ENCODE measurements around the gene COPS4. TPM values are rescaled to one million over a fixed set of nuclear protein-coding genes. Genes with fewer than 3 reads are reported as not detected.

The COPS4 gene
- total and polyA plus RNA-seq, 10 of the 15 experiments (the other 5 are each of a cell fraction or from before 2014, with no cell fraction given), result 34.2 to 159 (median 66.7) TPM

DNA sequence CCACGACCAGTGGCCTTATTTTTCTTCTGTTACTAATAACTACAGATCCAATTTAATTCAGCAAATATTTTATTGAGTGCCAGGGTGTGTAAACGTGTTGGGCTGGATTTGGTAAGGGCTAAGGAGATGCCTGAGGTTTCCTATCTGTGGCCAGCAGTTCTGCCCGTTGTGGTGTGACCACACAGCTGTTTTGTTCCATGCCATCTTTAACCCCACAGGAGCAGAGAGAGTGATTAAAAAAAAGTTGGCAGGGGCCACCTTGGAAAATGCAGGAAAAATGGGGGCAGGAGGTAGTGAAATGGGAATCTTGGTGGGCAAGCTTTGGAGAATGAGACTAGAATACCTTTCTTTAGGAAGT, 78.4 kb downstream of the COPS4 start:
- no peak for FAIRE-seq
- BruUV-seq (replicated peaks), result no TSS peak
- WGBS (ENCODE audit: insufficient coverage, insufficient replicate concordance, low lambda C conversion rate, missing lambda C conversion rate), result 1% methylated on average over 3 of the region's 3 CpGs
- peak; percentile 68 for TF ChIP-seq IKZF1 (conservative IDR thresholded peaks at IDR 0.05)
- no peak for TF ChIP-seq ZNF207 (IDR thresholded peaks at IDR 0.05; ENCODE audit: borderline replicate concordance)
- TF ChIP-seq SMARCA5 (IDR thresholded peaks at IDR 0.05), result no peak
- TF ChIP-seq TCF12 (IDR thresholded peaks at IDR 0.05; ENCODE audit: low read depth, low read length), result no peak
- no peak for TF ChIP-seq MEF2B (IDR thresholded peaks at IDR 0.05; ENCODE audit: partially characterized antibody, poor library complexity, severe bottlenecking)
- no peak for TF ChIP-seq CTCF (IDR thresholded peaks at IDR 0.05 in 2 of 3, conservative IDR thresholded peaks at IDR 0.05 in 1 of 3; ENCODE audit: control insufficient read depth in 2 of 3, extremely low read depth in 1 of 3, insufficient read depth in 1 of 3, low read depth in 3 of 3, low read length in 3 of 3)
- TF ChIP-seq HDGF (IDR thresholded peaks at IDR 0.05), result peak; percentile 17; the same call in 1 of the 2 replicates
- TF ChIP-seq, protein P1, sequence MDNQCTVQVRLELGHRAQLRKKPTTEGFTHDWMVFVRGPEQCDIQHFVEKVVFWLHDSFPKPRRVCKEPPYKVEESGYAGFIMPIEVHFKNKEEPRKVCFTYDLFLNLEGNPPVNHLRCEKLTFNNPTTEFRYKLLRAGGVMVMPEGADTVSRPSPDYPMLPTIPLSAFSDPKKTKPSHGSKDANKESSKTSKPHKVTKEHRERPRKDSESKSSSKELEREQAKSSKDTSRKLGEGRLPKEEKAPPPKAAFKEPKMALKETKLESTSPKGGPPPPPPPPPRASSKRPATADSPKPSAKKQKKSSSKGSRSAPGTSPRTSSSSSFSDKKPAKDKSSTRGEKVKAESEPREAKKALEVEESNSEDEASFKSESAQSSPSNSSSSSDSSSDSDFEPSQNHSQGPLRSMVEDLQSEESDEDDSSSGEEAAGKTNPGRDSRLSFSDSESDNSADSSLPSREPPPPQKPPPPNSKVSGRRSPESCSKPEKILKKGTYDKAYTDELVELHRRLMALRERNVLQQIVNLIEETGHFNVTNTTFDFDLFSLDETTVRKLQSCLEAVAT (IDR thresholded peaks at IDR 0.05), result peak; percentile 13; the same call in 1 of the 2 replicates
- TF ChIP-seq, protein P2, sequence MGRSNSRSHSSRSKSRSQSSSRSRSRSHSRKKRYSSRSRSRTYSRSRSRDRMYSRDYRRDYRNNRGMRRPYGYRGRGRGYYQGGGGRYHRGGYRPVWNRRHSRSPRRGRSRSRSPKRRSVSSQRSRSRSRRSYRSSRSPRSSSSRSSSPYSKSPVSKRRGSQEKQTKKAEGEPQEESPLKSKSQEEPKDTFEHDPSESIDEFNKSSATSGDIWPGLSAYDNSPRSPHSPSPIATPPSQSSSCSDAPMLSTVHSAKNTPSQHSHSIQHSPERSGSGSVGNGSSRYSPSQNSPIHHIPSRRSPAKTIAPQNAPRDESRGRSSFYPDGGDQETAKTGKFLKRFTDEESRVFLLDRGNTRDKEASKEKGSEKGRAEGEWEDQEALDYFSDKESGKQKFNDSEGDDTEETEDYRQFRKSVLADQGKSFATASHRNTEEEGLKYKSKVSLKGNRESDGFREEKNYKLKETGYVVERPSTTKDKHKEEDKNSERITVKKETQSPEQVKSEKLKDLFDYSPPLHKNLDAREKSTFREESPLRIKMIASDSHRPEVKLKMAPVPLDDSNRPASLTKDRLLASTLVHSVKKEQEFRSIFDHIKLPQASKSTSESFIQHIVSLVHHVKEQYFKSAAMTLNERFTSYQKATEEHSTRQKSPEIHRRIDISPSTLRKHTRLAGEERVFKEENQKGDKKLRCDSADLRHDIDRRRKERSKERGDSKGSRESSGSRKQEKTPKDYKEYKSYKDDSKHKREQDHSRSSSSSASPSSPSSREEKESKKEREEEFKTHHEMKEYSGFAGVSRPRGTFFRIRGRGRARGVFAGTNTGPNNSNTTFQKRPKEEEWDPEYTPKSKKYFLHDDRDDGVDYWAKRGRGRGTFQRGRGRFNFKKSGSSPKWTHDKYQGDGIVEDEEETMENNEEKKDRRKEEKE (IDR thresholded peaks at IDR 0.05), result no peak
- TF ChIP-seq PAX8 (IDR thresholded peaks at IDR 0.05), result no peak
- no peak for TF ChIP-seq YY1 (IDR thresholded peaks at IDR 0.05; ENCODE audit: low read depth, low read length)
- TF ChIP-seq PRDM15 (CRISPR knock-in tag; IDR thresholded peaks at IDR 0.05), result 0 out of 2 replicates have a peak, but pooled peaks have one; percentile 1

More for the DNA sequence above, 78.4 kb downstream of the COPS4 start:
- CTCF ChIA-PET, result interaction anchor here (0.6 to 6.4 kb wide), 19 partner anchors 10 to 169 kb away, joined by 3 to 43 read pairs (median 6); no protein-coding TSS in a partner anchor
- H3K9me3 ChIP-seq (replicated peaks; ENCODE audit: control insufficient read depth, insufficient read depth, low read length), result no peaks in the 10 kb centered on the region
- peak overlapping the region; percentile 97 for H3K4me2 ChIP-seq (ENCODE audit: control insufficient read depth, insufficient read depth)
- H3K36me3 ChIP-seq (ENCODE audit: control insufficient read depth in 2 of 2, insufficient read depth in 2 of 2, low read length in 1 of 2), result no peaks in the 10 kb centered on the region; a peak in 1 of 4 replicates
- in situ Hi-C loops (cut with MboI), result loop anchor here (5.0 kb wide), 1 partner anchor 104 kb away; no protein-coding TSS in a partner anchor
- H3K27me3 ChIP-seq (replicated peaks in 1 of 2; ENCODE audit: control insufficient read depth in 2 of 2, insufficient read depth in 2 of 2, low read length in 1 of 2), result no peaks in the 10 kb centered on the region
- peak overlapping the region; percentile 88 for H3K4me3 ChIP-seq
- SMC1A ChIA-PET (ENCODE audit: uncharacterized antibody, unreplicated experiment), result interaction anchor here (0.7 to 9.7 kb wide), 26 partner anchors 12 to 345 kb away, joined by 3 to 183 read pairs (median 4); partner anchors contain the start of gene COQ2
- H4K20me1 ChIP-seq (ENCODE audit: control insufficient read depth, insufficient read depth), result no peaks in the 10 kb centered on the region
- intact Hi-C loops (cut with micrococcal nuclease; ENCODE audit: unreplicated experiment), result loop anchor here (5.0 kb wide), 1 partner anchor 221 kb away; the partner anchor contains the start of gene SEC31A
- RAD21 ChIA-PET (ENCODE audit: unreplicated experiment), result interaction anchor here (0.7 to 7.0 kb wide), 24 partner anchors 11 to 214 kb away, joined by 3 to 127 read pairs (median 7); partner anchors contain the start of gene COPS4
- POLR2A ChIA-PET, result interaction anchor here (0.5 to 8.0 kb wide), 14 partner anchors 11 to 160 kb away, joined by 3 to 77 read pairs (median 6); no protein-coding TSS in a partner anchor
- peaks cover 70% of the 10 kb centered on the region for H3K79me2 ChIP-seq (ENCODE audit: control insufficient read depth, insufficient read depth, low read length)
- no peak for DNase-seq (ENCODE audit: low read depth, low spot score)
- H3K27ac ChIP-seq (ENCODE audit: control insufficient read depth, insufficient read depth), result peak overlapping the region; percentile 99
- peaks cover 11% of the 10 kb centered on the region for H3K4me1 ChIP-seq (ENCODE audit: control insufficient read depth, insufficient read depth, low read length)
- ATAC-seq, result peak; percentile 1; the same call in 1 of the 3 replicates
- H3K9ac ChIP-seq (ENCODE audit: control insufficient read depth, insufficient read depth, low read length), result peak overlapping the region; percentile 97
- peak overlapping the region; percentile 4; the same call in 1 of the 2 replicates for H2AFZ ChIP-seq (ENCODE audit: control insufficient read depth, low read depth, low read length)

All from GM12878 (cell line).